ENCODE results near the gene SNX32.
A peak's percentile ranks its signal among the peaks of the same experiment; 100 is the strongest.

SNX32 gene

DNA sequence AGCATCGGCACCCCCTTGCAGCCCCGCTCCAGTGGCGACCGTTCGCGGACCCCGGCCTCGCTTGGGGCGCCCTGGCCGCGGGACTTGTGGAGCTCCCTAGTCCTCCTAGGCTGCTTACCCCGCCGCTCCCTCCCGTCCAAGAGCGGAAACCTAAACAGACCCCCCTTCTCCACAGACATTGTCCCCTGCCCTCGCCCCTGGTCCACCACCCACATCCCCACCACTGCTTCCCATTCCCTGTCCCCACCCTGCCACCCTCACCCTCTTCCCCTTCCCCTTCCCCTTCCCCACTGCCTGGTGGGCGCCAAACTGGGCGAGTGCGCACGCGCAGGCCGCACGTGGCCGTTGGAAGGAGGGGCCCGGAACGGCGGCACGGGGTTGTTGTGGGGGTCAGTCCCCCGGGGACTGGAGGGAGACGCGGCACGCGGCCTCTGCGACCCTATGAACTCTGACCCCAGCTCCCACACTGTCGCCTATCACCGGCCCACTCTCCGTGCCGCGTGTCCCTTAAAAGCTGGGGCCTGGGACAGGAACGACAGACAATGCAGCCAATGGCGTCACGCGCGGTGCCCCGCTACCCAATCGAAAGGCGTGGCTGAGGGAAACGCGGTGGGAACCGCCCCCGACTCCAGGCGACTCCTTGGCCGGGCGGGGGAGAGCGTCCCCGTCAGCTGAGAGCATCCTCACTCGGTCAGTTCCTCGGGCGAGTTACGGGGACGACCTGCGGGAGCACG lies at the start of gene SNX32:
TSS of gene SNX32 (plus strand) at position 667 of the 734 bp plus-strand sequence. CDS start 103 bp downstream, outside the sequence.
- peak; percentile 90 for DNase-seq

DNA sequence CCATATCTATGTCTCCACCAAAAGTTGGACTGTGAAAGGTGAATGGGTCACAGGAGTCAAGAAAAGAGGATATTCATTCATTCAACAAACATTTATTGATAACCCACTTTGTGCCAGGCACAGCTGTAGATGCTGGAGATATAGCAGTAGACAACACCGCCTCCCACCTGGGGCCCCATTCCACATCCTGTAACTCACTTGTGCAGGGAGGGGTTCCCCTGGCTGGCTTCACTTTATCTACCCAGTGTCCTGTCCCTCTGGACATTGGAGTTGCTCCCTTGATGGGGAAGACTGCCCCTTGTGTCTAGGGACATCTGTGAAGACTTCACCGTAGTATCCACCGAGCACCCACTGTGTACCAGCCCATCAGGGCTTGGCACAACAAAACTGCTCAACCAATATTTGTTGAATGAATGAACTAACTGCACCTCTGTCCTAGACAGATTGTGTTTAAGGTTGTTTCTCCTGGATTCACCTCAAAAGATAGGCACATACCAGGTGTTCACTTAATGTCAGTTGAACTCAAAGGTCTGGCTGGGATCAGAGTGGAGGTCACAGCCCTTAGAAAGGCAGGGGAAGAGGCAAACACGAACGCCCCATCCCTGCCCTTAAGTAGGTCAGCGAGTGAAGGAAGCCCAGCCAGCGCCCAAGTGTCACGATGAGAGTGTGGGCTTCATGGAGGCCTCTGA lies 48.3 kb upstream of the SNX32 start:
- no peak for DNase-seq

DNA sequence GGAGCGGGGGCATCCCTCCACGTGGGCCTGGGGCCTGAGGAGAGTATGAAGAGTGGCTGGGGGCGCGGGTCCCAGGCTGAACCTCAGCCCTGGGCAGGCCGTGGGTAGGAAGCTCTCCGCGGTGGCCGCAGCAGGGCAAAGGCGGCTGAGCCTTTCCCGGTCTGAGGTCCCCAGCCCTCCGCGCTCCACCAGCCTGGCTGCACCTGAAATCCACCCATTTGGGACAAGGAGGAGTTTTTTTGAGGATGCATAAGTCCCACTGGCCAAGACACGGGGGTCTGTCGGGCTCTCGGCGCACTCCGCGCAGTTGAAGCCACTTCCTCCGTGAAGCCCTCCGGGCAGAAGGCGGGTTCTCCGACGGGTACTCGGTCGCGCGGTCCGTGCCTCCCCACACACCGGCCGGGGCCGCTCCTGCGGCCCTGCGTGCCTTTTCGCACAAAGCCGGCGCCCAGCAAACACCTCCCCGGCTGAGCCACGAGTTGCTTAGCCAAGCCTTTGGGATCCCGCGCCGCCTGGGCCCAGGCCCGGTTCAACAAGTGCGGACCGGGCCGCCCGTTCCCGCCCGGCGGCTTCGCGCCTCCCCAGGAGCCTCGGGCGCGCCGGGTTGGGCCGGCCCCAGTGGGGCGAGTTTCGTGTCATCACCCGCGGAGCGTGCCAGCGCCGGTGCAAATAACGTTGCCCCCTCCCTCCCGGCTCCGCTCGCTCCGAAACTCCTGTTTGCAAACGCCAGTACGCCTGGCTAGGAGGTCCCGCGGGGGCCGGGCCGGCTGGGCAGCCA lies 47.6 kb upstream of the SNX32 start:
- DNase-seq: no peak

DNA sequence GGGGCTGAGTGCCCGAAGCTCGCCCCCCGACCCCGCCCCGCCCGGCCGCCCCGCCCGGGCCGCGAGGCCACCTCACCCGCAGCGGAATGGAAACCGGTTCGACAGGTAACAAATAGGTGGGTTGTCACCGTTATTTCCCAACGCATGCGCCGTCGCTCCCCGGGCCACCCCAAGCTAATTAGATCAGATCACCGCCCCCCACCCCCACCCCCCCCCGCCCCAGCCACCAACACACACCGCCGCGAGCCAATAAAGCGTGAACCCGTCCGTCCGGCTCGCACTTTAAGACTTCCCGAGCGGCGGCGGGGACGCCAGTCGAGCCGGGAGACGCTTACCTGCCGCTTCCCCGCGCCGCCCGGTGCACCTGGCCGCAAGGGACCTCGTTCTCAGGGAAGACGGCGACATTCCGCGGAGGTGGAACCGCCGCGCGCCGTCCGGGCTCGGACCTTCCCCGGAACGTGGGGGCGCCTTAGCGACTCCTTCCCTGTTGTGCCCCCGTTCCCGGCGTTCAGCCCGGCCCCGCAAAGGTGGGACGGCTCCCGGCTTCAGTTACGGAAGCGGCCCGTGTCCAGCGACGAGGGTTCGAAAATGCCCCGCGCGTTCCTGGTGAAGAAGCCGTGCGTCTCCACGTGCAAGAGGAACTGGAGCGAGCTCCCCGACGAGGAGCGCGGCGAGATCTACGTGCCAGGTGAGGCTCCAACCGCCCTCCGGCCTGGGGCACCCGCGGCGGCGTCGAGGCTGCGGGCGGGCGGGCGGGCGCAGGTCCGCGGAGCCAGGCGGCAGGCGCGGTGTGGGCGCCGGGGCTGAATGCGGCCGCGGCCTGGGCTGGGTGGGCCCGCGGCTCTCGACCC lies 46.8 kb upstream of the SNX32 start, which contains the start of gene OVOL1:
TSS of gene OVOL1 (plus strand) at position 278 of the 851 bp plus-strand sequence. CDS start at position 589, 311 bp downstream.
- DNase-seq: no peak

DNA sequence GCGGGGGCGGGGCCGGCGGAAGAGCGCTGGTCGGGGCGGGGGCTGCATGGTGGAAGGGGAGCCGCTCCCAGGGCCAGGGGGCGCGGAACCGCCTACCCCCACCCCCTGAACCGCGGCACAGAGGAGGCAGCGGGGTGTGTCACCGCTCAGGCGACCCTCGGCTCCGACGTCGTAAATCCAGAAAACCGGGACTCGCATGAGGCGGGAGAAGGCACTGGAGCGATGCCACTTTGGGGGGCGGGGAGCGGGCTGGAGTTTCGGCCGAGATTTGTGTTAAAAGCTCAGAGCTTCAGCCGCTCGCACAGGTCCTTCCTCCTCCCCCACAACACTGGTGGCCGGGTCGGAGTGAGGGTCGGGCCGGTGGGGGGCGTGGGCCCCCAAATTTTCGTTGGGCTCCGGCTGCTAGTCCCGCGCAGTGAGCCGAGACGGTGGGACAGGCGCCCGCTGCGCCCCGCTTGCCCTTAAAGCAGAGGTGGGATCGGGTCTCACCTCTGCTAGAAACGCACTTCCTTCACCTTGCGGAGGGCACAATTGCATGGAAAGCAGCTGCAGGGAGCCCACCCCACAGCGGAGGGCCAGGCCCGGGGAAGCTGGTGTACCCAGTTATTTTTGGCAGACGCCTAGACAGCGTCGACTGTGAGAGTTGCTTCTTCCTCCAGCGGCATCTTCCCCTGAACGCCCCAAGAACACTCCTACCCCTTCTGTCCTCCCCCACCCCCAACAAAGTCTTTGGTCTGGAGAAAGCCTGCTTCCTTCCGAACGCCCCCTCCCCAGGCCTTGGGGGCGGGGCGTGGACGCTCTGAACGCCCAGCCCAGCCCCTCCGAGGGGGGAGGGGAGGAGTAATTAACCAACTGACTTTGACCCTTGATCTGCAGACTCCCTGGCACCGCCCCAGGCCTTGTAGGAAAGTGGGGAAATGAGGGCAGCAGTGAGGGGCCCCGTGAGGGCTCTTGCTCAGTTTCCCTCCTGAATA lies 45.8 kb upstream of the SNX32 start:
- no peak for DNase-seq

- no peak for DNase-seq
These were observed 44.9 kb upstream of the SNX32 start for GRCh38 chr11:65788821-65789220.

- DNase-seq: no peak
These were observed 44.3 kb upstream of the SNX32 start for GRCh38 chr11:65789230-65790103.

DNA sequence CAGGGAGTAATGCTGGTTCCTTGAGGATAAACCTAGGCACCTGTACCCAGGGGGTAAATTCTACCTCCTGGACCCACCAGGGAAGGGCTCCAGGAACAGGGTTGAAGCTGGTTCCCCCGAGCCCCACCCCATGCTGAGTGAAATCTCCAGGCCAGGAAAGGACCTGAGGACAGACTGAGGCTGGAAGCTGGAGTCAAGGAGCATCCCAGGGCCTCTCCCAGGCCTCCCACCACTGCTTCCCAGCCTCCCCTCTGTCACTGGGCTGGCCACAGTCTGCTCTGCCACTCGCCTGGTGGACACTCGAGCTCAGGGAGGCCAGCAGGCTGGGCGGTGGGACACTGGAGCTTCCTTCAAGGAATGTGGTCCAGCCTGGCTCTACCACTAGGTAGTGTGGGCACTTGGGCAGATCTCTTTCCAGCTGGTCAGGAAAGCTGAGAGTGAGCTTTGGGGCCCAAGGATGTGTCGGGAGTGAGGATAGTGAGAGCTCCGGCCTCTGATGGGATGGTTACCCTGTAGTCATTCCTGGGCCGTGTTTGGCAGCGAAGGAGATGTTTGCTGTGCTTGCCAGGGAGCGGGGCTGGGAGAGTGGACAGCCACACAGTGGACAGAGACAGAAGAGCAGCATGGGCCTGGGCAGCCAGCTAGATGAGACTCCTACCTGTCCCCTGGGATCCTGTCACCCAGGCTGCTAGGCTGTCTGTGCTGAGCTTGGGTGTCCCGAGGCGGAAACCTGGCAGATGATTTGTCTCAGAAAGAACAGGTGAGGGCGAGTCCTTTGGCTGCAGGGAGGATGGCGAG lies 43.5 kb upstream of the SNX32 start:
- DNase-seq: no peak

DNA sequence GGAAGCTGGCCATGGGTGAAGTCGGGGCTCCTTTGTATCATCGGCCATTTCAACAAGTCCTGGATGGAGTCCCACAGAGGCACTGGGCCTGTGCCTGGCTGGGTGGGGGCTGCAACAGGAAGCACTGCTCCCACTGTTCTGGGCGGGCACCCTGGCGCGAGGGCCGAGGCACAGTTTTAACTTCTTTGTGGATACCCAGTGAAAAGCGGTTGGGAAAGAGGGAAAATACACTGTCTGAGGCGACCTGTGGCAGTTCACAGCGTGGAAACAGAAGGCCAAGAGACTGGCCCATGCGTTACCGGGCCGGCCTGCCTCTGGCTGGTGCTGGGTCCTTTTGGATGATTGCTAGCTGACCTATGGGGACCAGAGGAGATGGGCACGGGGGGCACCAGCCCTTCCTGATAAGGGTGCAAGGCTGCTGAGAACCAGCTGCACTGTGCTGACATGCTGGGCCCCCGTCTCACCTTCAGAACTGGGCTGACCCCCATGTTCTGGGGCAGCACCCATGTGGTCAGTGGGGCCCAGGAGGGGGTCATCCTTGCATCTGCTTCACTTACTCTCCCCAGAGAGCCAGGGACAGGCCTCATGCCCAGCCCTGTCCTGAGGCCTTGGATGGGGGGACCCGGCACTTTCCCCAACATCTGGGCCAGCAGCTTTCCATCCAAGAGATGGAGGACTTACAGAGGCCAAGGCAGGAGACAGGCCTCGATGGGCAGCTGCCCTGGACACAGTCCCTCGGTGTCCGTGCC lies 42.7 kb upstream of the SNX32 start:
- no peak for DNase-seq

DNA sequence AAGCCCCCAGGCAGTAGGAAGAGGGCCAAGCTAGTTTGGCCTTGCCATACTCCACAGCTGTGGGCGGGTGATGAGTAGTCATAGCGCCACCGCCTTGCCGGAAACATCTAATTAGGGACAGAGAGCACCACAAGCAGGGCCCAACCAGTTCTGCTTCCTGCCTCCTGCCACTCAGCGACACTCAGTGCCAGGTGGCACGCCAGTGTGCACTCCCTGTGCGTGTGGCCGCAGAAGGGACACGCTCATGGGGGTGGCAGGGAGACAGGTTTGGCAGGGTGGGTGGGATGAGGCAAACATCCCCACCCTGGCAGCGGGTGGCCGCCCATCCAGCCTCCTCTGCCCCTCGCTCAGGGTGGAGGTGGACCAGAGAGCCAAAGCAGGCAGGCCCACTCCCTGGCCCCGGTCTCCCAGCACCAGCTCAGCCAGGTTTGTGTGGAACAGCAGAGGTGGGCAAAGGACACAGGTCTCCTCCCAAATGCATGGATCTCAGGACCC lies 42.0 kb upstream of the SNX32 start:
- peak; percentile 23 for DNase-seq

GRCh38 chr11:65792456-65792855 lies 41.3 kb upstream of the SNX32 start:
- DNase-seq: no peak

- no peak for DNase-seq
These were observed 40.6 kb upstream of the SNX32 start for GRCh38 chr11:65793144-65793581.

DNA sequence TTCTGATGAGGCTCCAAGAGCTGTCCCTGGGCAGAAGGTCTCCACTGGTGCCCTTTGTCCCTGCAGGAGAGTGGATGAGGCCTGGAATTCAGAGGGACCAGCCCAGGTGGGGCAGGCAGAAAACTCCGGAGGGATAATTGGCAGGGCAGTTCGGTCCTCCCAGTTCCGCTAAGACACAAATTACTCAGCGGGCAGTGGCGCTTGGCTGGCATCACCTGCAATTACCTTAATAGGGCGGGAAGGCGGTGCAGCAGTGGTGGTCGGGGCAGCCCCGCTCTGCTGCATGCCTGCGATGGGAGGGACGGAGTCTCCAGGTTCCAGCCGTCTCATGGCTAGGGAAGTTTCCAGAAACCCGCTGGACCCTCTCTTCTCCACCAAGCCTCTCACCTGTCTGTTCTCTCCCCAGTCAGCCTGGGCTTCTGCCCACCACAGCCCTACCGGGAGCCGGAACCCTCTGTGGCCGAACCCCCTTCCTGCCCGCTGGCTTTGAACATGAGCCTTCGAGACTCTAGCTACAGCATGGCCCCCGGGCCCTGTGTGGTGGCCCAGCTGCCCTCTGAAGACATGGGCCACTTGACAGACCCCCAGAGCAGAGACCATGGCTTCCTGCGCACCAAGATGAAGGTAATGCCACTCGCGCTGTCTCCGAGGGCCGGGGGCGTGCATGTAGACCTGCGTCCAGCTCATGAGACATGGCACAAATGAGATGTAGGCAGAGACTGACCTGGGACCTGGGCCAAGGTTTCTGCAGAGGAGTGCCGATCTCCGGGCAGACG lies 40.0 kb upstream of the SNX32 start:
- DNase-seq: no peak

- no peak for DNase-seq
These were observed 38.9 kb upstream of the SNX32 start for GRCh38 chr11:65794570-65795510.

GRCh38 chr11:65796726-65797601 lies 36.8 kb upstream of the SNX32 start:
- no peak for DNase-seq
